ENCODE data around the gene FBXL7. TPM values are rescaled to one million over a fixed set of nuclear protein-coding genes. Genes with fewer than 3 reads are reported as not detected.

The FBXL7 gene
- total RNA-seq, 2 experiments from 2014 or later, result not detected

- CTCF ChIA-PET, result no interaction called here
- Mint-ChIP-seq H3K27me3 (no peaks in the 10 kb centered on the region), H3K9me3 (ENCODE audit: low read depth) (peaks cover 5% of the 10 kb centered on the region), H3K4me1 (no peaks in the 10 kb centered on the region), H3K27ac (no peak overlapping the region), H3K36me3 (no peaks in the 10 kb centered on the region), H3K4me3 (no peak overlapping the region)
- no peak for DNase-seq
- no peak for ATAC-seq
Observed at GRCh38 chr5:15664961-15665360, 165.0 kb downstream of the FBXL7 start.

GRCh38 chr5:15669826-15670225 lies 169.8 kb downstream of the FBXL7 start:
- CTCF ChIA-PET, result no interaction called here
- no peaks in the 10 kb centered on the region for H3K4me1 Mint-ChIP-seq
- no peak for ATAC-seq
- no peaks in the 10 kb centered on the region for H3K27me3 Mint-ChIP-seq
- peaks cover 1% of the 10 kb centered on the region for H3K36me3 Mint-ChIP-seq
- DNase-seq, result no peak
- no peak overlapping the region for H3K27ac Mint-ChIP-seq
- no peak overlapping the region for H3K4me3 Mint-ChIP-seq
- H3K9me3 Mint-ChIP-seq (ENCODE audit: low read depth), result peaks cover 5% of the 10 kb centered on the region

GRCh38 chr5:15674716-15675115 lies 174.7 kb downstream of the FBXL7 start:
- Mint-ChIP-seq H3K9me3 (ENCODE audit: low read depth) (peaks cover 8% of the 10 kb centered on the region), H3K27me3 (no peaks in the 10 kb centered on the region), H3K27ac (no peak overlapping the region), H3K4me1 (no peaks in the 10 kb centered on the region), H3K36me3 (peaks cover 1% of the 10 kb centered on the region), H3K4me3 (no peak overlapping the region)
- ATAC-seq (no peak), DNase-seq (no peak)
- CTCF ChIA-PET, result no interaction called here

- Mint-ChIP-seq H3K4me1 (no peaks in the 10 kb centered on the region), H3K9me3 (ENCODE audit: low read depth) (peaks cover 5% of the 10 kb centered on the region), H3K27ac (no peak overlapping the region), H3K36me3 (peaks cover 1% of the 10 kb centered on the region), H3K4me3 (no peak overlapping the region), H3K27me3 (no peaks in the 10 kb centered on the region)
- no peak for ATAC-seq
- CTCF ChIA-PET, result no interaction called here
- DNase-seq, result no peak
Observed at GRCh38 chr5:15676591-15676990, 176.6 kb downstream of the FBXL7 start.

- Mint-ChIP-seq H3K9me3 (ENCODE audit: low read depth) (peaks cover 5% of the 10 kb centered on the region), H3K27ac (no peak overlapping the region), H3K36me3 (no peaks in the 10 kb centered on the region), H3K4me3 (no peak overlapping the region), H3K27me3 (no peaks in the 10 kb centered on the region), H3K4me1 (no peaks in the 10 kb centered on the region)
- CTCF ChIA-PET, result no interaction called here
- ATAC-seq (no peak), DNase-seq (no peak)
Observed at GRCh38 chr5:15679161-15679560, 179.2 kb downstream of the FBXL7 start.

GRCh38 chr5:15680455-15680854 lies 180.5 kb downstream of the FBXL7 start:
- ATAC-seq (no peak), DNase-seq (no peak)
- Mint-ChIP-seq H3K27ac (no peak overlapping the region), H3K36me3 (no peaks in the 10 kb centered on the region), H3K4me1 (no peaks in the 10 kb centered on the region), H3K4me3 (no peak overlapping the region), H3K27me3 (no peaks in the 10 kb centered on the region), H3K9me3 (ENCODE audit: low read depth) (peaks cover 5% of the 10 kb centered on the region)
- CTCF ChIA-PET, result no interaction called here

GRCh38 chr5:15682122-15682521 lies 182.1 kb downstream of the FBXL7 start:
- no peaks in the 10 kb centered on the region for H3K36me3 Mint-ChIP-seq
- no peak overlapping the region for H3K27ac Mint-ChIP-seq
- no peaks in the 10 kb centered on the region for H3K4me1 Mint-ChIP-seq
- H3K27me3 Mint-ChIP-seq, result no peaks in the 10 kb centered on the region
- ATAC-seq, result no peak
- peaks cover 5% of the 10 kb centered on the region for H3K9me3 Mint-ChIP-seq (ENCODE audit: low read depth)
- CTCF ChIA-PET, result no interaction called here
- H3K4me3 Mint-ChIP-seq, result no peak overlapping the region
- no peak for DNase-seq

- no peaks in the 10 kb centered on the region for H3K27me3 Mint-ChIP-seq
- ATAC-seq, result no peak
- H3K36me3 Mint-ChIP-seq, result no peaks in the 10 kb centered on the region
- DNase-seq, result no peak
- H3K27ac Mint-ChIP-seq, result no peak overlapping the region
- no peaks in the 10 kb centered on the region for H3K4me1 Mint-ChIP-seq
- CTCF ChIA-PET, result no interaction called here
- H3K9me3 Mint-ChIP-seq (ENCODE audit: low read depth), result peaks cover 5% of the 10 kb centered on the region
- no peak overlapping the region for H3K4me3 Mint-ChIP-seq
Observed at GRCh38 chr5:15682566-15682965, 182.6 kb downstream of the FBXL7 start.

GRCh38 chr5:15683332-15683731 lies 183.4 kb downstream of the FBXL7 start:
- CTCF ChIA-PET, result no interaction called here
- H3K36me3 Mint-ChIP-seq, result no peaks in the 10 kb centered on the region

GRCh38 chr5:15687401-15687800 lies 187.4 kb downstream of the FBXL7 start:
- Mint-ChIP-seq H3K4me1 (no peaks in the 10 kb centered on the region), H3K27me3 (no peaks in the 10 kb centered on the region), H3K36me3 (no peaks in the 10 kb centered on the region), H3K27ac (no peak overlapping the region), H3K9me3 (ENCODE audit: low read depth) (no peaks in the 10 kb centered on the region), H3K4me3 (no peak overlapping the region)
- ATAC-seq (no peak), DNase-seq (no peak)
- CTCF ChIA-PET, result no interaction called here

More at GRCh38 chr5:15683332-15683731, 183.4 kb downstream of the FBXL7 start:
- Mint-ChIP-seq H3K9me3 (ENCODE audit: low read depth) (peaks cover 5% of the 10 kb centered on the region), H3K27me3 (no peaks in the 10 kb centered on the region), H3K27ac (no peak overlapping the region), H3K4me1 (no peaks in the 10 kb centered on the region), H3K4me3 (no peak overlapping the region)
- DNase-seq, result no peak
- ATAC-seq, result no peak

- Mint-ChIP-seq H3K9me3 (ENCODE audit: low read depth) (no peaks in the 10 kb centered on the region), H3K27me3 (no peaks in the 10 kb centered on the region), H3K36me3 (no peaks in the 10 kb centered on the region), H3K27ac (no peak overlapping the region), H3K4me3 (no peak overlapping the region), H3K4me1 (no peaks in the 10 kb centered on the region)
- CTCF ChIA-PET, result no interaction called here
- DNase-seq (no peak), ATAC-seq (no peak)
Observed at GRCh38 chr5:15689836-15690235, 189.9 kb downstream of the FBXL7 start.

GRCh38 chr5:15690611-15691010 lies 190.6 kb downstream of the FBXL7 start:
- CTCF ChIA-PET, result no interaction called here
- no peak for ATAC-seq
- H3K4me3 Mint-ChIP-seq, result no peak overlapping the region

GRCh38 chr5:15691521-15691920 lies 191.5 kb downstream of the FBXL7 start:
- no peak for ATAC-seq
- CTCF ChIA-PET, result interaction anchor here (0.6 kb wide), 1 partner anchor 309 kb away, joined by 3 read pairs; no protein-coding TSS in a partner anchor
- H3K4me3 Mint-ChIP-seq, result no peak overlapping the region
- no peak overlapping the region for H3K27ac Mint-ChIP-seq
- no peak for DNase-seq
- no peaks in the 10 kb centered on the region for H3K27me3 Mint-ChIP-seq
- H3K9me3 Mint-ChIP-seq (ENCODE audit: low read depth), result no peaks in the 10 kb centered on the region
- no peaks in the 10 kb centered on the region for H3K36me3 Mint-ChIP-seq
- no peaks in the 10 kb centered on the region for H3K4me1 Mint-ChIP-seq

More at GRCh38 chr5:15690611-15691010, 190.6 kb downstream of the FBXL7 start:
- H3K9me3 Mint-ChIP-seq (ENCODE audit: low read depth), result no peaks in the 10 kb centered on the region
- no peak for DNase-seq
- no peaks in the 10 kb centered on the region for H3K4me1 Mint-ChIP-seq
- no peaks in the 10 kb centered on the region for H3K27me3 Mint-ChIP-seq
- H3K27ac Mint-ChIP-seq, result no peak overlapping the region
- H3K36me3 Mint-ChIP-seq, result no peaks in the 10 kb centered on the region

- Mint-ChIP-seq H3K4me3 (no peak overlapping the region), H3K9me3 (ENCODE audit: low read depth) (peaks cover 3% of the 10 kb centered on the region), H3K4me1 (no peaks in the 10 kb centered on the region), H3K27me3 (no peaks in the 10 kb centered on the region), H3K36me3 (no peaks in the 10 kb centered on the region), H3K27ac (no peak overlapping the region)
- DNase-seq (no peak), ATAC-seq (no peak)
- CTCF ChIA-PET, result no interaction called here
Observed at GRCh38 chr5:15692706-15693381, 192.9 kb downstream of the FBXL7 start.

GRCh38 chr5:15693382-15693728 lies 193.4 kb downstream of the FBXL7 start:
- Mint-ChIP-seq H3K27ac (no peak overlapping the region), H3K4me1 (no peaks in the 10 kb centered on the region), H3K9me3 (ENCODE audit: low read depth) (peaks cover 3% of the 10 kb centered on the region), H3K36me3 (no peaks in the 10 kb centered on the region), H3K4me3 (no peak overlapping the region), H3K27me3 (no peaks in the 10 kb centered on the region)
- ATAC-seq (no peak), DNase-seq (no peak)
- CTCF ChIA-PET, result no interaction called here

Data from activated CD8-positive, alpha-beta memory T cell treated with anti-CD3 and anti-CD28 coated beads, Interleukin-2, amount 10 ng/mL, durations not matched to agents 7 days and 5 days (primary cell).